Colonic mucosa (tissue), 4 donors: ENCODE results near the gene PRCP. TPM values are rescaled to one million over a fixed set of nuclear protein-coding genes. Genes with fewer than 3 reads are reported as not detected.

Source experiments
- DNase-seq: peaks from one replicate; pipeline ENCODE4 v3.0.0-alpha.2; 2020
- H3K27ac ChIP-seq: fragments of 200-600 bp; one replicate; pipeline ENCODE4 v1.8.0; 2021
- H3K27me3 ChIP-seq: fragments of 200-600 bp; one replicate; pipeline ENCODE4 v1.8.0; 2021
- H3K36me3 ChIP-seq: fragments of 200-600 bp; one replicate; pipeline ENCODE4 v1.8.0; 2021
- H3K4me1 ChIP-seq: fragments of 200-600 bp; one replicate; pipeline ENCODE4 v1.8.0; 2021; ENCODE audit warnings: mild to moderate bottlenecking
- H3K4me3 ChIP-seq: fragments of 200-600 bp; one replicate; pipeline ENCODE4 v1.8.0; 2021
- H3K9ac ChIP-seq, 2 donors: one replicate each; pipeline ENCODE4 v1.7.0; 2013; ENCODE audit warnings: control low read depth in 2 of 2, low read depth in 2 of 2, low read length in 2 of 2
- H3K9me3 ChIP-seq: fragments of 200-600 bp; one replicate; pipeline ENCODE4 v1.8.0; 2021
- CTCF ChIP-seq: fragments of 200-600 bp; IDR thresholded peaks from one replicate; pipeline ENCODE4 v1.8.0; 2022; ENCODE audit warnings: antibody characterized with exemption, mild to moderate bottlenecking
- intact Hi-C: fragments of 100-400 bp; cut with DNase I; formaldehyde crosslinking; loops from one replicate; pipeline ENCODE4 v1.14.1; 2022
- total RNA-seq, 2 donors: library from RNA; stranded (reverse); fragmentation: NEBNext Ultra II Directional in 1 of 2; extraction: Animal tissue kit (Norgen Biotek cat#: 25700) in 1 of 2; gene quantifications; one replicate each; pipeline ENCODE4 v1.2.1, GENCODE V29; 2021
- donor health status: healthy.
- donor health status: DM: no; HTN: no; CAD: no.
- donor health status: DM: no; HTN: no; CAD: no.

The PRCP gene
- total RNA-seq, 2 donors from 2014 or later: 24.9 to 41.3 TPM

GRCh38 chr11:82899186-82899820 is 927 bp downstream of the PRCP start:
- Histone ChIP-seq H3K36me3 (no peaks in the 10 kb centered on the region), H3K9ac (peak overlapping the region in 1 of 2 donors; percentile 96), H3K4me3 (peak overlapping the region; percentile 60), H3K9me3 (no peaks in the 10 kb centered on the region), H3K27me3 (no peaks in the 10 kb centered on the region), H3K4me1 (peaks cover 3% of the 10 kb centered on the region), H3K27ac (no peak overlapping the region)
- intact Hi-C loops: no loop called here
- no peak for DNase-seq
- TF ChIP-seq CTCF: no peak

- intact Hi-C loops: no loop called here
- Histone ChIP-seq H3K36me3 (no peaks in the 10 kb centered on the region), H3K9me3 (no peaks in the 10 kb centered on the region), H3K27me3 (no peaks in the 10 kb centered on the region), H3K9ac (no peak overlapping the region), H3K4me3 (peak overlapping the region; percentile 0), H3K27ac (no peak overlapping the region), H3K4me1 (peaks cover 3% of the 10 kb centered on the region)
- no peak for DNase-seq
- no peak for TF ChIP-seq CTCF
Observed at GRCh38 chr11:82898241-82898640, 2.0 kb downstream of the PRCP start.

GRCh38 chr11:82896183-82896582 is 4.0 kb downstream of the PRCP start:
- H3K4me1 ChIP-seq: peaks cover 3% of the 10 kb centered on the region
- intact Hi-C loops: no loop called here

GRCh38 chr11:82895437-82896091 is 4.7 kb downstream of the PRCP start:
- DNase-seq: no peak
- no peak overlapping the region for H3K27ac ChIP-seq
- intact Hi-C loops: no loop called here
- no peak for TF ChIP-seq CTCF
- peaks cover 3% of the 10 kb centered on the region for H3K4me1 ChIP-seq
- H3K27me3 ChIP-seq: no peaks in the 10 kb centered on the region
- H3K4me3 ChIP-seq: no peak overlapping the region
- H3K9ac ChIP-seq: no peak overlapping the region
- no peaks in the 10 kb centered on the region for H3K36me3 ChIP-seq
- H3K9me3 ChIP-seq: no peaks in the 10 kb centered on the region

More at GRCh38 chr11:82896183-82896582, 4.0 kb downstream of the PRCP start:
- Histone ChIP-seq H3K9ac (no peak overlapping the region), H3K4me3 (no peak overlapping the region), H3K9me3 (no peaks in the 10 kb centered on the region), H3K27ac (no peak overlapping the region), H3K27me3 (no peaks in the 10 kb centered on the region), H3K36me3 (no peaks in the 10 kb centered on the region)
- no peak for TF ChIP-seq CTCF
- DNase-seq: no peak

- intact Hi-C loops: no loop called here
- Histone ChIP-seq H3K4me1 (no peaks in the 10 kb centered on the region), H3K9ac (no peak overlapping the region)
Observed at GRCh38 chr11:82892611-82893169, 7.5 kb downstream of the PRCP start.

More at GRCh38 chr11:82892611-82893169, 7.5 kb downstream of the PRCP start:
- Histone ChIP-seq H3K27me3 (no peaks in the 10 kb centered on the region), H3K4me3 (no peak overlapping the region), H3K36me3 (no peaks in the 10 kb centered on the region), H3K9me3 (no peaks in the 10 kb centered on the region), H3K27ac (no peak overlapping the region)
- no peak for TF ChIP-seq CTCF
- no peak for DNase-seq
